ENCODE data around the gene AGAP1.

AGAP1 gene

GRCh38 chr2:236092714-236093113 is 598.9 kb downstream of the AGAP1 start:
- no peak for DNase-seq

GRCh38 chr2:236093134-236093533 is 599.3 kb downstream of the AGAP1 start:
- DNase-seq: no peak

- no peak for DNase-seq
Measured at GRCh38 chr2:236095504-236095903, 601.7 kb downstream of the AGAP1 start.

- DNase-seq: no peak
Measured at GRCh38 chr2:236101311-236101950, 607.6 kb downstream of the AGAP1 start.

GRCh38 chr2:236102971-236103370 is 609.1 kb downstream of the AGAP1 start:
- DNase-seq: no peak

- no peak for DNase-seq
Measured at GRCh38 chr2:236103981-236104380, 610.1 kb downstream of the AGAP1 start.

- no peak for DNase-seq
Measured at GRCh38 chr2:236105955-236106607, 612.2 kb downstream of the AGAP1 start.

- no peak for DNase-seq
Measured at GRCh38 chr2:236106761-236107160, 612.9 kb downstream of the AGAP1 start.

- no peak for DNase-seq
Measured at GRCh38 chr2:236107536-236107935, 613.7 kb downstream of the AGAP1 start.

GRCh38 chr2:236107942-236108625 is 614.2 kb downstream of the AGAP1 start:
- DNase-seq: no peak

GRCh38 chr2:236109061-236109460 is 615.2 kb downstream of the AGAP1 start:
- DNase-seq: no peak

GRCh38 chr2:236109473-236109872 is 615.6 kb downstream of the AGAP1 start:
- DNase-seq: no peak

- DNase-seq: no peak
Measured at GRCh38 chr2:236112466-236112865, 618.6 kb downstream of the AGAP1 start.

GRCh38 chr2:236113425-236113824 is 619.6 kb downstream of the AGAP1 start:
- DNase-seq: no peak

- DNase-seq: no peak
Measured at GRCh38 chr2:236113948-236114347, 620.1 kb downstream of the AGAP1 start.

- DNase-seq: no peak
Measured at GRCh38 chr2:236114959-236115358, 621.1 kb downstream of the AGAP1 start.

- no peak for DNase-seq
Measured at GRCh38 chr2:236117401-236117800, 623.6 kb downstream of the AGAP1 start.

GRCh38 chr2:236117861-236118269 is 624.0 kb downstream of the AGAP1 start:
- no peak for DNase-seq

- DNase-seq: no peak
Measured at GRCh38 chr2:236119003-236119402, 625.2 kb downstream of the AGAP1 start.

- DNase-seq: no peak
Measured at GRCh38 chr2:236119476-236119875, 625.6 kb downstream of the AGAP1 start.

GRCh38 chr2:236120141-236120601 is 626.3 kb downstream of the AGAP1 start:
- no peak for DNase-seq

GRCh38 chr2:236120829-236121228 is 627.0 kb downstream of the AGAP1 start:
- DNase-seq: no peak

- no peak for DNase-seq
Measured at GRCh38 chr2:236121546-236121945, 627.7 kb downstream of the AGAP1 start.

GRCh38 chr2:236122236-236122635 is 628.4 kb downstream of the AGAP1 start:
- no peak for DNase-seq

All from NCI-H1048 (cell line).